GM23338 (cell line): Measurements from ENCODE around the gene EIF5A. TPM values are rescaled to one million over a fixed set of nuclear protein-coding genes. Genes with fewer than 3 reads are reported as not detected.

ENCODE experiments used
- ATAC-seq: fragments of 200-7000 bp; cut with Tn5 transposase; 3 replicates; pipeline ENCODE4 v1.9.1; 2020
- DNase-seq: peaks from one replicate; pipeline ENCODE4 v3.0.0-alpha.2; 2015; ENCODE audit warnings: low spot score
- H2AFZ ChIP-seq: fragments of 200-600 bp; sonication (generic); 2 replicates; pipeline ENCODE4 v1.8.0; 2016; ENCODE audit warnings: antibody characterized with exemption, mild to moderate bottlenecking, moderate library complexity
- H3F3A ChIP-seq: fragments of 200-600 bp; sonication (generic); replicated peaks from 2 replicates; pipeline ENCODE4 v1.8.0; 2017; ENCODE audit warnings: antibody characterized with exemption, mixed run types, low read depth
- H3K27ac ChIP-seq: fragments of 200-600 bp; sonication (generic); 2 replicates; pipeline ENCODE4 v1.6.1; 2016; ENCODE audit warnings: low read depth
- H3K27me3 ChIP-seq: fragments of 200-600 bp; sonication (generic); 2 replicates; pipeline ENCODE4 v1.8.0; 2016; ENCODE audit warnings: mild to moderate bottlenecking, mixed run types, moderate library complexity; ENCODE audit not compliant: insufficient read depth
- H3K36me3 ChIP-seq: fragments of 200-600 bp; sonication (generic); 2 replicates; pipeline ENCODE4 v1.8.0; 2016; ENCODE audit warnings: mild to moderate bottlenecking; ENCODE audit not compliant: insufficient read depth
- H3K4me1 ChIP-seq: fragments of 200-600 bp; sonication (generic); 2 replicates; pipeline ENCODE4 v1.8.0; 2016; ENCODE audit warnings: mild to moderate bottlenecking, moderate library complexity; ENCODE audit not compliant: insufficient read depth
- H3K4me2 ChIP-seq: fragments of 200-600 bp; sonication (generic); 2 replicates; pipeline ENCODE4 v1.7.1; 2017; ENCODE audit warnings: mixed run types
- H3K4me3 ChIP-seq: fragments of 200-600 bp; sonication (generic); 2 replicates; pipeline ENCODE4 v1.6.1; 2016; ENCODE audit warnings: mixed run types
- H3K79me2 ChIP-seq: fragments of 200-600 bp; sonication (generic); replicated peaks from 2 replicates; pipeline ENCODE4 v1.8.0; 2017; ENCODE audit warnings: mild to moderate bottlenecking; ENCODE audit not compliant: insufficient read depth
- H3K9me2 ChIP-seq: fragments of 200-600 bp; sonication (generic); 2 replicates; pipeline ENCODE4 v1.8.0; 2017; ENCODE audit not compliant: insufficient read depth
- H4K20me1 ChIP-seq: fragments of 200-600 bp; sonication (generic); replicated peaks from 2 replicates; pipeline ENCODE4 v1.8.0; 2017; ENCODE audit warnings: mild to moderate bottlenecking; ENCODE audit not compliant: insufficient read depth
- H3K27ac Mint-ChIP-seq: 2 replicates; pipeline ENCODE4 v1.8.0; 2020; ENCODE audit warnings: inconsistent platforms, mild to moderate bottlenecking, moderate library complexity, mixed read lengths
- H3K27me3 Mint-ChIP-seq: 3 replicates; pipeline ENCODE4 v1.8.0; 2022; ENCODE audit warnings: low read depth, mild to moderate bottlenecking, moderate library complexity, mixed read lengths, inconsistent platforms; ENCODE audit not compliant: insufficient read depth, poor library complexity
- H3K36me3 Mint-ChIP-seq: 3 replicates; pipeline ENCODE4 v1.8.0; 2021; ENCODE audit warnings: low read depth, mild to moderate bottlenecking, inconsistent platforms, moderate library complexity, mixed read lengths
- H3K4me1 Mint-ChIP-seq: 3 replicates; pipeline ENCODE4 v1.8.0; 2020; ENCODE audit warnings: mild to moderate bottlenecking, inconsistent platforms, mixed read lengths
- H3K4me3 Mint-ChIP-seq: 3 replicates; pipeline ENCODE4 v1.8.0; 2021; ENCODE audit warnings: moderate library complexity, mild to moderate bottlenecking, inconsistent platforms, mixed read lengths
- H3K9me3 Mint-ChIP-seq: 3 replicates; pipeline ENCODE4 v1.8.0; 2020; ENCODE audit warnings: moderate library complexity, mild to moderate bottlenecking, inconsistent platforms, mixed read lengths
- ETS1 ChIP-seq: IDR thresholded peaks from 2 replicates; pipeline ENCODE4 v1.6.1; 2016; ENCODE audit warnings: antibody characterized with exemption
- POLR2AphosphoS5 ChIP-seq: IDR thresholded peaks from 2 replicates; pipeline ENCODE4 v1.6.1; 2016; ENCODE audit warnings: antibody characterized with exemption, low read depth
- REST ChIP-seq: IDR thresholded peaks from one replicate; pipeline ENCODE4 v1.6.1; 2018; ENCODE audit warnings: antibody characterized with exemption; ENCODE audit not compliant: unreplicated experiment
- STAT1 ChIP-seq: IDR thresholded peaks from one replicate; pipeline ENCODE4 v1.6.1; 2016; ENCODE audit warnings: antibody characterized with exemption; ENCODE audit not compliant: unreplicated experiment
- ZNF462 ChIP-seq: fragments of 250-450 bp; sonication (Bioruptor Pico); IDR thresholded peaks from 2 replicates; pipeline ENCODE4 v1.5.0; 2020; ENCODE audit warnings: mild to moderate bottlenecking, moderate library complexity
- polyA plus RNA-seq: library from polyadenylated mRNA; unstranded; fragments of >200 nt; fragmentation: Nextera tagmentation; extraction: Ambion mirVana; gene quantifications from 2 replicates; pipeline ENCODE4 v1.2.1, GENCODE V29; 2016
- total RNA-seq: library from RNA; depleted of rRNA; stranded (reverse); fragments of >200 nt; shearing (Covaris generic); gene quantifications from 2 replicates; pipeline ENCODE4 v1.2.3, GENCODE V29; 2014

The EIF5A gene
- total and polyA plus RNA-seq, 2 experiments from 2014 or later: 833 to 1,562 TPM

- TF ChIP-seq ZNF462 (CRISPR knock-in tag): no peak
Measured at GRCh38 chr17:7261379-7262191, 45.8 kb upstream of the EIF5A start (continued).

- H3K9me3 Mint-ChIP-seq: no peaks in the 10 kb centered on the region; the same call in 2 of the 3 replicates
- Histone ChIP-seq H3K4me3 (peak within 1 kb of the TSS; percentile 99), H3K79me2 (peaks cover 27% of the 10 kb centered on the region), H3K4me1 (peaks cover 13% of the 10 kb centered on the region), H4K20me1 (peaks cover 15% of the 10 kb centered on the region; the same call in 1 of the 2 replicates), H3K27me3 (no peaks in the 10 kb centered on the region), H3K4me2 (peak within 1 kb of the TSS; percentile 100), H3K9me2 (no peaks in the 10 kb centered on the region), H3F3A (peaks cover 22% of the 10 kb centered on the region), H3K27ac (peak within 1 kb of the TSS; percentile 99), H2AFZ (peak within 1 kb of the TSS; percentile 100), H3K36me3 (peaks cover 9% of the 10 kb centered on the region)
- H3K27ac Mint-ChIP-seq: peak within 1 kb of the TSS; percentile 99
- peak within 1 kb of the TSS; percentile 91 for H3K4me3 Mint-ChIP-seq
- peaks cover 27% of the 10 kb centered on the region for H3K27me3 Mint-ChIP-seq
- H3K4me1 Mint-ChIP-seq: peaks cover 35% of the 10 kb centered on the region
- ATAC-seq (peak; percentile 64), DNase-seq (peak; percentile 98)
- H3K36me3 Mint-ChIP-seq: peaks cover 30% of the 10 kb centered on the region
- TF ChIP-seq REST: no peak
- TF ChIP-seq STAT1: no peak
- TF ChIP-seq POLR2AphosphoS5: peak; percentile 96
- TF ChIP-seq ETS1: no peak
Measured at GRCh38 chr17:7262192-7262934, 45.1 kb upstream of the EIF5A start, which contains the start of gene CLDN7. Gene CLDN7, minus strand, starts transcription at chr17:7262478. Its CDS starts 435 bp downstream, at chr17:7262043.
